Mucosa of stomach (tissue), 1 donor: ENCODE results near the gene VIPAS39.

ENCODE experiments used
- H3K27me3 ChIP-seq: one replicate; pipeline ENCODE4 v1.7.0; 2013; ENCODE audit warnings: mild to moderate bottlenecking, low read length; ENCODE audit not compliant: control insufficient read depth, insufficient read depth
- H3K36me3 ChIP-seq: one replicate; pipeline ENCODE4 v1.7.0; 2013; ENCODE audit warnings: low read length; ENCODE audit not compliant: control insufficient read depth, insufficient read depth
- H3K4me1 ChIP-seq: one replicate; pipeline ENCODE4 v1.7.0; 2013; ENCODE audit warnings: mild to moderate bottlenecking, low read length; ENCODE audit not compliant: control insufficient read depth, insufficient read depth
- H3K4me3 ChIP-seq: one replicate; pipeline ENCODE4 v1.7.0; 2013; ENCODE audit warnings: low read length
- H3K9ac ChIP-seq: one replicate; pipeline ENCODE4 v1.7.0; 2013; ENCODE audit warnings: mild to moderate bottlenecking, low read length, moderate library complexity
- H3K9me3 ChIP-seq: one replicate; pipeline ENCODE4 v1.7.0; 2013; ENCODE audit warnings: mild to moderate bottlenecking, low read length, moderate library complexity; ENCODE audit not compliant: control insufficient read depth
- donor health status: Pancreatic carcinoma.

Gene VIPAS39

GRCh38 chr14:77459072-77459723 lies 1.8 kb upstream of the VIPAS39 start:
- H3K27me3 ChIP-seq = no peaks in the 10 kb centered on the region
- H3K4me3 ChIP-seq = peak overlapping the region; percentile 79
- peaks cover 4% of the 10 kb centered on the region for H3K4me1 ChIP-seq
- peak overlapping the region; percentile 81 for H3K9ac ChIP-seq
- H3K36me3 ChIP-seq = peaks cover 3% of the 10 kb centered on the region
- H3K9me3 ChIP-seq = no peaks in the 10 kb centered on the region

- peaks cover 4% of the 10 kb centered on the region for H3K4me1 ChIP-seq
- H3K9ac ChIP-seq = peak overlapping the region; percentile 81
- no peaks in the 10 kb centered on the region for H3K27me3 ChIP-seq
- no peaks in the 10 kb centered on the region for H3K36me3 ChIP-seq
- peak overlapping the region; percentile 79 for H3K4me3 ChIP-seq
- H3K9me3 ChIP-seq = no peaks in the 10 kb centered on the region
Observed at GRCh38 chr14:77458249-77458950, 999 bp upstream of the VIPAS39 start.

GRCh38 chr14:77457115-77457521 lies 283 bp downstream of the VIPAS39 start:
- peak overlapping the region; percentile 81 for H3K9ac ChIP-seq
- peak overlapping the region; percentile 79 for H3K4me3 ChIP-seq
- H3K36me3 ChIP-seq = no peaks in the 10 kb centered on the region
- peaks cover 4% of the 10 kb centered on the region for H3K4me1 ChIP-seq
- no peaks in the 10 kb centered on the region for H3K27me3 ChIP-seq
- no peaks in the 10 kb centered on the region for H3K9me3 ChIP-seq

GRCh38 chr14:77455966-77456640 lies 1.3 kb downstream of the VIPAS39 start:
- H3K36me3 ChIP-seq = no peaks in the 10 kb centered on the region
- peak overlapping the region; percentile 81 for H3K9ac ChIP-seq
- peaks cover 4% of the 10 kb centered on the region for H3K4me1 ChIP-seq
- H3K9me3 ChIP-seq = no peaks in the 10 kb centered on the region
- H3K4me3 ChIP-seq = no peak overlapping the region
- no peaks in the 10 kb centered on the region for H3K27me3 ChIP-seq

- Histone ChIP-seq H3K36me3 (peaks cover 15% of the 10 kb centered on the region), H3K4me3 (no peak overlapping the region), H3K9me3 (no peaks in the 10 kb centered on the region), H3K9ac (no peak overlapping the region), H3K4me1 (no peaks in the 10 kb centered on the region), H3K27me3 (no peaks in the 10 kb centered on the region)
Observed at GRCh38 chr14:77442196-77442595, 15.2 kb downstream of the VIPAS39 start.

- Histone ChIP-seq H3K27me3 (no peaks in the 10 kb centered on the region), H3K4me3 (no peak overlapping the region), H3K9me3 (no peaks in the 10 kb centered on the region), H3K36me3 (peaks cover 15% of the 10 kb centered on the region), H3K9ac (no peak overlapping the region), H3K4me1 (no peaks in the 10 kb centered on the region)
Observed at GRCh38 chr14:77439861-77440260, 17.5 kb downstream of the VIPAS39 start.

GRCh38 chr14:77438596-77438995 lies 18.8 kb downstream of the VIPAS39 start:
- Histone ChIP-seq H3K27me3 (no peaks in the 10 kb centered on the region), H3K36me3 (peaks cover 15% of the 10 kb centered on the region), H3K4me1 (no peaks in the 10 kb centered on the region), H3K4me3 (no peak overlapping the region), H3K9me3 (no peaks in the 10 kb centered on the region), H3K9ac (no peak overlapping the region)

- no peak overlapping the region for H3K9ac ChIP-seq
- H3K36me3 ChIP-seq = peaks cover under 1% of the 10 kb centered on the region
- H3K4me3 ChIP-seq = no peak overlapping the region
- no peaks in the 10 kb centered on the region for H3K27me3 ChIP-seq
- no peaks in the 10 kb centered on the region for H3K9me3 ChIP-seq
- H3K4me1 ChIP-seq = no peaks in the 10 kb centered on the region
Observed at GRCh38 chr14:77436042-77436441, 21.4 kb downstream of the VIPAS39 start.

GRCh38 chr14:77426396-77426795 lies 31.0 kb downstream of the VIPAS39 start:
- Histone ChIP-seq H3K9ac (no peak overlapping the region), H3K27me3 (no peaks in the 10 kb centered on the region), H3K4me3 (no peak overlapping the region), H3K36me3 (peaks cover 13% of the 10 kb centered on the region), H3K4me1 (no peaks in the 10 kb centered on the region), H3K9me3 (no peaks in the 10 kb centered on the region)

GRCh38 chr14:77424862-77425261 lies 32.5 kb downstream of the VIPAS39 start:
- no peaks in the 10 kb centered on the region for H3K27me3 ChIP-seq
- no peak overlapping the region for H3K4me3 ChIP-seq
- no peaks in the 10 kb centered on the region for H3K4me1 ChIP-seq
- H3K36me3 ChIP-seq = peaks cover 8% of the 10 kb centered on the region
- no peak overlapping the region for H3K9ac ChIP-seq
- H3K9me3 ChIP-seq = no peaks in the 10 kb centered on the region

GRCh38 chr14:77423423-77423822 lies 34.0 kb downstream of the VIPAS39 start, which contains the start of gene NOXRED1:
Gene NOXRED1 (minus strand): TSS chr14:77423523. CDS start chr14:77422889, 634 bp downstream.
- H3K27me3 ChIP-seq = no peaks in the 10 kb centered on the region
- H3K9ac ChIP-seq = no peak within 1 kb of the TSS
- no peaks in the 10 kb centered on the region for H3K36me3 ChIP-seq
- H3K4me1 ChIP-seq = no peaks in the 10 kb centered on the region
- H3K4me3 ChIP-seq = no peak within 1 kb of the TSS
- no peaks in the 10 kb centered on the region for H3K9me3 ChIP-seq

GRCh38 chr14:77421201-77421600 lies 36.2 kb downstream of the VIPAS39 start:
- Histone ChIP-seq H3K9ac (no peak overlapping the region), H3K4me1 (no peaks in the 10 kb centered on the region), H3K36me3 (no peaks in the 10 kb centered on the region), H3K27me3 (no peaks in the 10 kb centered on the region), H3K9me3 (no peaks in the 10 kb centered on the region), H3K4me3 (no peak overlapping the region)
